H1 (cell line): Measurements from ENCODE around the gene ACSF2. TPM values are rescaled to one million over a fixed set of nuclear protein-coding genes. Genes with fewer than 3 reads are reported as not detected.

Experiments
- ASH2L ChIP-seq: fragments of 200-600, 300-600 bp; sonication (generic); IDR thresholded peaks from one replicate; pipeline ENCODE4 v1.7.1; 2017; ENCODE audit warnings: low read length
- BACH1 ChIP-seq: IDR thresholded peaks from 2 replicates; pipeline ENCODE4 v1.6.1; 2012; ENCODE audit warnings: low read length, improper control_type of control experiment
- EP300 ChIP-seq, 2 experiments: IDR thresholded peaks; 1 replicate in 1 of 2; 2 replicates in 1 of 2; pipeline ENCODE4 v1.6.1; 2011 to 2012; ENCODE audit warnings: low read depth in 2 of 2, low read length in 2 of 2, mild to moderate bottlenecking in 2 of 2, borderline replicate concordance in 1 of 2, inconsistent platforms in 1 of 2, moderate library complexity in 1 of 2
- FOSL1 ChIP-seq: IDR thresholded peaks from 2 replicates; pipeline ENCODE4 v1.6.1; 2011; ENCODE audit warnings: mild to moderate bottlenecking, low read depth, low read length, moderate library complexity; ENCODE audit not compliant: insufficient read depth
- RBBP5 ChIP-seq: IDR thresholded peaks from 2 replicates; pipeline ENCODE4 v1.7.1; 2012; ENCODE audit warnings: low read depth, mild to moderate bottlenecking, inconsistent platforms, low read length, moderate library complexity, borderline replicate concordance
- RXRA ChIP-seq: IDR thresholded peaks from 2 replicates; pipeline ENCODE4 v1.6.1; 2011; ENCODE audit warnings: low read depth, mild to moderate bottlenecking, low read length, moderate library complexity; ENCODE audit not compliant: insufficient read depth
- SIN3A ChIP-seq, 2 experiments: IDR thresholded peaks in 1 of 2; conservative IDR thresholded peaks in 1 of 2; 2 replicates each; pipeline ENCODE4 v1.6.1; 2011 to 2012; ENCODE audit warnings: low read length in 2 of 2, improper control_type of control experiment in 1 of 2, low read depth in 1 of 2, mild to moderate bottlenecking in 1 of 2
- SP1 ChIP-seq: IDR thresholded peaks from 2 replicates; pipeline ENCODE4 v1.6.1; 2011; ENCODE audit warnings: low read depth, low read length
- TAF1 ChIP-seq: IDR thresholded peaks from 2 replicates; pipeline ENCODE4 v1.6.1; 2011; ENCODE audit warnings: mild to moderate bottlenecking, low read depth, low read length
- TCF12 ChIP-seq: IDR thresholded peaks from 2 replicates; pipeline ENCODE4 v1.6.1; 2011; ENCODE audit warnings: low read depth, mild to moderate bottlenecking, low read length
- polyA plus RNA-seq, 7 experiments: library from polyadenylated mRNA; depleted of rRNA in 3 of 7; stranded (reverse) in 5 of 7; unstranded in 2 of 7; fragments of >200 nt in 5 of 7; fragments of 200-250 nt in 2 of 7; gene quantifications; 1 replicate in 5 of 7; 2 replicates in 1 of 7; 4 replicates in 1 of 7; pipeline versions ENCODE4 v1.2.1 to v1.2.3, GENCODE V29; 2011 to 2013; ENCODE audit warnings: missing spikeins in 2 of 7, mixed read lengths in 2 of 7
- total RNA-seq: library from RNA; stranded (reverse); fragmentation: NEBNext Ultra II Directional; extraction: Animal tissue kit (Norgen Biotek cat#: 25700); gene quantifications from 2 replicates; pipeline ENCODE4 v1.2.1, GENCODE V29; 2021
- TF ChIP-seq, protein P1 (sequence below): fragments of 300-600 bp; sonication (generic); IDR thresholded peaks from 2 replicates; pipeline ENCODE4 v1.7.1; 2012; ENCODE audit warnings: low read length, moderate library complexity, mild to moderate bottlenecking, inconsistent platforms; ENCODE audit not compliant: insufficient replicate concordance

The ACSF2 gene
- total and polyA plus RNA-seq, 2 of the 8 experiments (the other 6 are each of a cell fraction or from before 2014, with no cell fraction given): 14.5 to 16.3 TPM

DNA sequence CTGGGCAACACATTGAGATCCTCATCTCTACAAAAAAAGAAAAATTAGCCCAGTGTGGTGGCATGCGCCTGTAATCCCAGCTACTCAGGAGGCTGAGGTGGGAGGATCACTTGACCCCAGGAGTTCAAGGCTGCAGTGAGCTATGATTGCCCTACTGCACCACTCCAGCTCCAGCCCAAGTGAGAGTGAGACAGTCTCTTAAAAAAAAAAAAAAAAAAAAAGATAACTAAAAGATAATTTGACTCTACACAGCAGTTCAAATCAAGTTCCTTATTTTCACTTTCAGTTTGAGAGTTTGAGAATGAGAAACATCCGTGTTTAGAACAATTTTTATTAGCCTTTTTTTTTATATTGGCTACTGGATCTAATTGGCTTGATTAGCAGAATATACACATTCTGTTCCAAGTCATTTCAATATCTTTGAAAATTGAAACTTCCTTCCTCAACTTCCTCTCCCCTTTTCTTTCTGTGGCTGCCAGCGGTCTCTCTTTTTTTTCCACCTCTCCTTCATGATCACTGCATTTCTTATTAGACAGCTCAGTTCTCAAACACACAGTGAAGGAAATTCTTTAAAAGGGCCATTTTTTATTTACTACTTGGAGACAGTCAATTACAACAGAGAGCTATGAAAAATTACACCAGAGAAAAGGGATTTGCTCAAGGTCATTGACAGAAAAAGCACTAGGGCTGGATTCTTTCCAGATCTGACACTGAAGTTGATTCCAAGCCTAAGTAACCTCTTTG lies 4.5 kb upstream of the ACSF2 start (continued):
- TF ChIP-seq, protein P1, sequence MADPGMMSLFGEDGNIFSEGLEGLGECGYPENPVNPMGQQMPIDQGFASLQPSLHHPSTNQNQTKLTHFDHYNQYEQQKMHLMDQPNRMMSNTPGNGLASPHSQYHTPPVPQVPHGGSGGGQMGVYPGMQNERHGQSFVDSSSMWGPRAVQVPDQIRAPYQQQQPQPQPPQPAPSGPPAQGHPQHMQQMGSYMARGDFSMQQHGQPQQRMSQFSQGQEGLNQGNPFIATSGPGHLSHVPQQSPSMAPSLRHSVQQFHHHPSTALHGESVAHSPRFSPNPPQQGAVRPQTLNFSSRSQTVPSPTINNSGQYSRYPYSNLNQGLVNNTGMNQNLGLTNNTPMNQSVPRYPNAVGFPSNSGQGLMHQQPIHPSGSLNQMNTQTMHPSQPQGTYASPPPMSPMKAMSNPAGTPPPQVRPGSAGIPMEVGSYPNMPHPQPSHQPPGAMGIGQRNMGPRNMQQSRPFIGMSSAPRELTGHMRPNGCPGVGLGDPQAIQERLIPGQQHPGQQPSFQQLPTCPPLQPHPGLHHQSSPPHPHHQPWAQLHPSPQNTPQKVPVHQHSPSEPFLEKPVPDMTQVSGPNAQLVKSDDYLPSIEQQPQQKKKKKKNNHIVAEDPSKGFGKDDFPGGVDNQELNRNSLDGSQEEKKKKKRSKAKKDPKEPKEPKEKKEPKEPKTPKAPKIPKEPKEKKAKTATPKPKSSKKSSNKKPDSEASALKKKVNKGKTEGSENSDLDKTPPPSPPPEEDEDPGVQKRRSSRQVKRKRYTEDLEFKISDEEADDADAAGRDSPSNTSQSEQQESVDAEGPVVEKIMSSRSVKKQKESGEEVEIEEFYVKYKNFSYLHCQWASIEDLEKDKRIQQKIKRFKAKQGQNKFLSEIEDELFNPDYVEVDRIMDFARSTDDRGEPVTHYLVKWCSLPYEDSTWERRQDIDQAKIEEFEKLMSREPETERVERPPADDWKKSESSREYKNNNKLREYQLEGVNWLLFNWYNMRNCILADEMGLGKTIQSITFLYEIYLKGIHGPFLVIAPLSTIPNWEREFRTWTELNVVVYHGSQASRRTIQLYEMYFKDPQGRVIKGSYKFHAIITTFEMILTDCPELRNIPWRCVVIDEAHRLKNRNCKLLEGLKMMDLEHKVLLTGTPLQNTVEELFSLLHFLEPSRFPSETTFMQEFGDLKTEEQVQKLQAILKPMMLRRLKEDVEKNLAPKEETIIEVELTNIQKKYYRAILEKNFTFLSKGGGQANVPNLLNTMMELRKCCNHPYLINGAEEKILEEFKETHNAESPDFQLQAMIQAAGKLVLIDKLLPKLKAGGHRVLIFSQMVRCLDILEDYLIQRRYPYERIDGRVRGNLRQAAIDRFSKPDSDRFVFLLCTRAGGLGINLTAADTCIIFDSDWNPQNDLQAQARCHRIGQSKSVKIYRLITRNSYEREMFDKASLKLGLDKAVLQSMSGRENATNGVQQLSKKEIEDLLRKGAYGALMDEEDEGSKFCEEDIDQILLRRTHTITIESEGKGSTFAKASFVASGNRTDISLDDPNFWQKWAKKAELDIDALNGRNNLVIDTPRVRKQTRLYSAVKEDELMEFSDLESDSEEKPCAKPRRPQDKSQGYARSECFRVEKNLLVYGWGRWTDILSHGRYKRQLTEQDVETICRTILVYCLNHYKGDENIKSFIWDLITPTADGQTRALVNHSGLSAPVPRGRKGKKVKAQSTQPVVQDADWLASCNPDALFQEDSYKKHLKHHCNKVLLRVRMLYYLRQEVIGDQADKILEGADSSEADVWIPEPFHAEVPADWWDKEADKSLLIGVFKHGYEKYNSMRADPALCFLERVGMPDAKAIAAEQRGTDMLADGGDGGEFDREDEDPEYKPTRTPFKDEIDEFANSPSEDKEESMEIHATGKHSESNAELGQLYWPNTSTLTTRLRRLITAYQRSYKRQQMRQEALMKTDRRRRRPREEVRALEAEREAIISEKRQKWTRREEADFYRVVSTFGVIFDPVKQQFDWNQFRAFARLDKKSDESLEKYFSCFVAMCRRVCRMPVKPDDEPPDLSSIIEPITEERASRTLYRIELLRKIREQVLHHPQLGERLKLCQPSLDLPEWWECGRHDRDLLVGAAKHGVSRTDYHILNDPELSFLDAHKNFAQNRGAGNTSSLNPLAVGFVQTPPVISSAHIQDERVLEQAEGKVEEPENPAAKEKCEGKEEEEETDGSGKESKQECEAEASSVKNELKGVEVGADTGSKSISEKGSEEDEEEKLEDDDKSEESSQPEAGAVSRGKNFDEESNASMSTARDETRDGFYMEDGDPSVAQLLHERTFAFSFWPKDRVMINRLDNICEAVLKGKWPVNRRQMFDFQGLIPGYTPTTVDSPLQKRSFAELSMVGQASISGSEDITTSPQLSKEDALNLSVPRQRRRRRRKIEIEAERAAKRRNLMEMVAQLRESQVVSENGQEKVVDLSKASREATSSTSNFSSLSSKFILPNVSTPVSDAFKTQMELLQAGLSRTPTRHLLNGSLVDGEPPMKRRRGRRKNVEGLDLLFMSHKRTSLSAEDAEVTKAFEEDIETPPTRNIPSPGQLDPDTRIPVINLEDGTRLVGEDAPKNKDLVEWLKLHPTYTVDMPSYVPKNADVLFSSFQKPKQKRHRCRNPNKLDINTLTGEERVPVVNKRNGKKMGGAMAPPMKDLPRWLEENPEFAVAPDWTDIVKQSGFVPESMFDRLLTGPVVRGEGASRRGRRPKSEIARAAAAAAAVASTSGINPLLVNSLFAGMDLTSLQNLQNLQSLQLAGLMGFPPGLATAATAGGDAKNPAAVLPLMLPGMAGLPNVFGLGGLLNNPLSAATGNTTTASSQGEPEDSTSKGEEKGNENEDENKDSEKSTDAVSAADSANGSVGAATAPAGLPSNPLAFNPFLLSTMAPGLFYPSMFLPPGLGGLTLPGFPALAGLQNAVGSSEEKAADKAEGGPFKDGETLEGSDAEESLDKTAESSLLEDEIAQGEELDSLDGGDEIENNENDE: no peak
- no peak for TF ChIP-seq RXRA
- no peak for TF ChIP-seq RBBP5
- TF ChIP-seq ASH2L: no peak
- no peak for TF ChIP-seq SP1
- TF ChIP-seq EP300 (IDR thresholded peaks at IDR 0.05; ENCODE audit: borderline replicate concordance in 1 of 2, low read depth in 2 of 2, low read length in 2 of 2): no peak
- no peak for TF ChIP-seq TAF1
- TF ChIP-seq FOSL1: no peak
- no peak for TF ChIP-seq TCF12
- no peak for TF ChIP-seq BACH1
- no peak for TF ChIP-seq SIN3A (conservative IDR thresholded peaks at IDR 0.05 in 1 of 2, IDR thresholded peaks at IDR 0.05 in 1 of 2; ENCODE audit: low read depth in 1 of 2, low read length in 2 of 2)
